Smooth muscle cell (in vitro differentiated cells): Measurements from ENCODE around the gene ZBTB47. TPM values are rescaled to one million over a fixed set of nuclear protein-coding genes. Genes with fewer than 3 reads are reported as not detected.

ENCODE experiments used
- DNase-seq: peaks from one replicate; lab custom pipeline; 2025; ENCODE audit not compliant: unreplicated experiment; lab: John Stamatoyannopoulos, UW
- H2AFZ ChIP-seq: fragments of 200-600 bp; sonication (generic); 2 replicates; pipeline ENCODE4 v1.6.0; 2016; ENCODE audit warnings: antibody characterized with exemption, low read depth, mild to moderate bottlenecking
- H3F3A ChIP-seq: fragments of 200-600 bp; sonication (generic); 2 replicates; pipeline ENCODE4 v1.6.0; 2017; ENCODE audit warnings: antibody characterized with exemption, low read depth
- H3K27ac ChIP-seq: fragments of 200-600 bp; sonication (generic); 2 replicates; pipeline ENCODE4 v1.5.1; 2016; ENCODE audit warnings: low read depth, mild to moderate bottlenecking
- H3K27me3 ChIP-seq: fragments of 200-600 bp; sonication (generic); 2 replicates; pipeline ENCODE4 v1.6.1; 2016; ENCODE audit warnings: low read depth, mild to moderate bottlenecking
- H3K36me3 ChIP-seq: fragments of 200-600 bp; sonication (generic); 2 replicates; pipeline ENCODE4 v1.5.1; 2016; ENCODE audit warnings: low read depth
- H3K4me1 ChIP-seq: fragments of 200-600 bp; sonication (generic); 2 replicates; pipeline ENCODE4 v1.5.1; 2016; ENCODE audit warnings: low read depth
- H3K4me2 ChIP-seq: fragments of 200-600 bp; sonication (generic); 2 replicates; pipeline ENCODE4 v1.6.0; 2016; ENCODE audit warnings: mild to moderate bottlenecking
- H3K4me3 ChIP-seq: fragments of 200-600 bp; sonication (generic); 2 replicates; pipeline ENCODE4 v1.5.1; 2016; ENCODE audit warnings: mild to moderate bottlenecking
- H3K79me2 ChIP-seq: fragments of 200-600 bp; sonication (generic); 2 replicates; pipeline ENCODE4 v1.6.0; 2016; ENCODE audit warnings: low read depth, mild to moderate bottlenecking
- H3K9ac ChIP-seq: fragments of 200-600 bp; sonication (generic); 2 replicates; pipeline ENCODE4 v1.6.0; 2016; ENCODE audit warnings: low read depth
- H3K9me3 ChIP-seq: fragments of 200-600 bp; sonication (generic); replicated peaks from 2 replicates; pipeline ENCODE4 v1.5.1; 2016; ENCODE audit warnings: low read depth
- H4K20me1 ChIP-seq: fragments of 200-600 bp; sonication (generic); 2 replicates; pipeline ENCODE4 v1.6.0; 2016; ENCODE audit warnings: low read depth
- WGBS: methylation state at CpG from one replicate; pipeline ENCODE4 v1.1.7; 2016; ENCODE audit warnings: low lambda C conversion rate; 5-methylcytosine and 5-hydroxymethylcytosine counted together
- polyA plus RNA-seq: library from polyadenylated mRNA; unstranded; fragments of >200 nt; fragmentation: Nextera tagmentation; extraction: Ambion mirVana; gene quantifications from 2 replicates; pipeline ENCODE4 v1.2.1, GENCODE V29; 2016
- total RNA-seq: library from RNA; depleted of rRNA; stranded (reverse); fragments of >200 nt; gene quantifications from 2 replicates; pipeline ENCODE4 v1.2.3, GENCODE V29; 2014
- TF ChIP-seq, protein P1 (sequence below): fragments of 200-600 bp; sonication (generic); IDR thresholded peaks from 2 replicates; pipeline ENCODE4 v1.5.1; 2017; ENCODE audit warnings: borderline replicate concordance, mild to moderate bottlenecking, antibody characterized with exemption; ENCODE audit not compliant: insufficient read depth, poor library complexity, severe bottlenecking

The ZBTB47 gene
- total and polyA plus RNA-seq, 2 experiments from 2014 or later, result 4.6 to 7.7 TPM

DNA sequence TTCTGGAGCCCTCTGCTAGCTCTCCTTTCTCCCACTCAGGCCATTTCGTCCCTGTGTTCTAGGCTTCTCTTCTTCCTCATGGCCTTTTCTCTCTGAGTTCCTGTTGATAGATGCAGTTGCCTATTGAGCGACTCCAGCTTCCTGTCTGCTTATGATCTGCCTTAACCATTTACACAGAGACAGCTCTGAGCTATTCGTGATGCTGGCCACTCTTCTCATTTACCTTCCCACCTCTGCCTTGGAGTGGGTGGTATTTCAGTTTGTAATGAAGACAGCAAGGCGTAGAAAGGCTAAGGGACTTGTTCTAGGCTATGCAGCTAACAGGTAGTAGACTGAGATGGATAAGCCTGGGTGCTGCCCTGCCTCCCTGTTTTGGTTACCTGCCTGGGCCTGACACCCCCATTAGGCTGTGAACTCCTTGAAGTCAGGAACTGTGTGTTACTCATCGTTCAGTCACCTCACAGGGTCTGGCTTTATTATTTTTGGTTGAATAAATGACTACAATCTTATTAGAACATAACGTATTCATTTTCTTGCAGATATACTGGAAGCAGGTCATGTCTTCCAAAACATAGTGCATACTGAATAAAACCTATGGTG, 12.6 kb upstream of the ZBTB47 start:
- Histone ChIP-seq H2AFZ (no peak overlapping the region), H4K20me1 (peaks cover 58% of the 10 kb centered on the region), H3K27me3 (no peaks in the 10 kb centered on the region), H3K27ac (no peak overlapping the region), H3K9me3 (no peaks in the 10 kb centered on the region), H3K36me3 (peaks cover 37% of the 10 kb centered on the region), H3K4me1 (no peaks in the 10 kb centered on the region), H3K9ac (no peak overlapping the region), H3F3A (no peaks in the 10 kb centered on the region), H3K4me2 (no peak overlapping the region), H3K4me3 (no peak overlapping the region), H3K79me2 (peaks cover 41% of the 10 kb centered on the region)
- TF ChIP-seq, protein P1, sequence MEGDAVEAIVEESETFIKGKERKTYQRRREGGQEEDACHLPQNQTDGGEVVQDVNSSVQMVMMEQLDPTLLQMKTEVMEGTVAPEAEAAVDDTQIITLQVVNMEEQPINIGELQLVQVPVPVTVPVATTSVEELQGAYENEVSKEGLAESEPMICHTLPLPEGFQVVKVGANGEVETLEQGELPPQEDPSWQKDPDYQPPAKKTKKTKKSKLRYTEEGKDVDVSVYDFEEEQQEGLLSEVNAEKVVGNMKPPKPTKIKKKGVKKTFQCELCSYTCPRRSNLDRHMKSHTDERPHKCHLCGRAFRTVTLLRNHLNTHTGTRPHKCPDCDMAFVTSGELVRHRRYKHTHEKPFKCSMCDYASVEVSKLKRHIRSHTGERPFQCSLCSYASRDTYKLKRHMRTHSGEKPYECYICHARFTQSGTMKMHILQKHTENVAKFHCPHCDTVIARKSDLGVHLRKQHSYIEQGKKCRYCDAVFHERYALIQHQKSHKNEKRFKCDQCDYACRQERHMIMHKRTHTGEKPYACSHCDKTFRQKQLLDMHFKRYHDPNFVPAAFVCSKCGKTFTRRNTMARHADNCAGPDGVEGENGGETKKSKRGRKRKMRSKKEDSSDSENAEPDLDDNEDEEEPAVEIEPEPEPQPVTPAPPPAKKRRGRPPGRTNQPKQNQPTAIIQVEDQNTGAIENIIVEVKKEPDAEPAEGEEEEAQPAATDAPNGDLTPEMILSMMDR, result no peak
- DNase-seq, result no peak
- 90% methylated on average over 6 of the region's 6 CpGs for WGBS

DNA sequence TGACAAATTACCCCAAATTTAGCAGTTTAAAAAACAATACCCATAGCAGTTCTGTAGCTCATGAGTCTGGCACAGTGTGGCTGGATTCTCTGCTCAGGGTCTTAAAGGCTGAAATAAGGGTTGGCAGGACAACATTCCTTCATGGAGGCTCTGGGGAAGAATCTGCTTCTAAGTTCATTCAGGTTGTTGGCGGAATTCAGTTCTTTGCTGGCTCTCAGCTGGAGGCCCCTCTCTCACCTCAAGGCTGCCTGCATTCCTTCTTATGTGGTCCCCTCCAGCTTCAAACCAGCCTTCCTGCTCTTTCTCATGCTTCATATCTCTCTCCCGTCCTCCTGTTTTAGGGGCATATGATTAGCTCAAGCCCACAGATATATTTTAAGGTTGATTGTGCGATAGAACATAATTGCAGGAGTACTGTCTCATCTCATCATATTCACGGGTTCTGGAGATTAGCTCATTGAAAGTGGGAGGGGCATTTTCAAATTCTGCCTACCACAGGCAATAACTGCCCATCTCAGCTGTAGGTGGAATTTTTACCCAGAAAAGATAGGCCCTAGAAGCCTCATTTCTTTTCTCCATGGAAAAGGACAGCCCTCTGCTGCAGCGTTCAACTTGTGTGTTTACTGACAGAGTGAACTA, 5.6 kb upstream of the ZBTB47 start:
- Histone ChIP-seq H3K27ac (peak overlapping the region; percentile 10), H3F3A (peaks cover 19% of the 10 kb centered on the region), H3K9me3 (no peaks in the 10 kb centered on the region), H4K20me1 (peaks cover 67% of the 10 kb centered on the region), H3K36me3 (peaks cover 20% of the 10 kb centered on the region), H3K79me2 (peaks cover 3% of the 10 kb centered on the region), H3K4me3 (no peak overlapping the region), H3K9ac (no peak overlapping the region), H3K27me3 (no peaks in the 10 kb centered on the region), H3K4me2 (no peak overlapping the region), H3K4me1 (peaks cover 15% of the 10 kb centered on the region), H2AFZ (no peak overlapping the region)
- TF ChIP-seq, protein P1, result no peak
- no peak for DNase-seq
- 81% methylated on average over 5 of the region's 5 CpGs for WGBS

DNA sequence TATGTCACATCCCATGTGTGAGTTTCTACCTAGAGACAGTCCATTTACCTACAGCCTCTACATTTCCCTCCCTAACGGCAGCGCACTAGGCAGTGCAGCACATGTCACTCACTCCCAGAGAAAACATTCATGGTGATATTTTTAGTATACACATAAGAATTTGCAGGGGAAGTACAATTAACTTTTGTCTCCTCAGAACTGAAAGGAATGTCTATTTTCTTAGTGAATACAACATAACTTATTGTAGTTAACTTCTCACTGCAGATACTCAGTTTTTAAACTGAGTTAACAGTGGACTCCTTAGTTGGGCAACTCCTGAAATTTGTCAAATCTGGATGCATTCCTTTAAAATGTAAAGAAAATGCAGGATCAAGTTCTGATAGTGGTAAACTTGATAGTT, 4.5 kb upstream of the ZBTB47 start:
- H3K27ac ChIP-seq, result peak overlapping the region; percentile 10
- peaks cover 10% of the 10 kb centered on the region for H3K79me2 ChIP-seq
- TF ChIP-seq, protein P1, result no peak
- H3K4me3 ChIP-seq, result no peak overlapping the region
- H3K4me2 ChIP-seq, result no peak overlapping the region
- 94% methylated on average over 2 of the region's 2 CpGs for WGBS
- no peak overlapping the region for H2AFZ ChIP-seq
- H3K4me1 ChIP-seq, result peaks cover 21% of the 10 kb centered on the region
- no peak for DNase-seq
- peaks cover 10% of the 10 kb centered on the region for H3K36me3 ChIP-seq
- H3F3A ChIP-seq, result peaks cover 19% of the 10 kb centered on the region
- no peaks in the 10 kb centered on the region for H3K9me3 ChIP-seq
- no peaks in the 10 kb centered on the region for H3K27me3 ChIP-seq
- peaks cover 59% of the 10 kb centered on the region for H4K20me1 ChIP-seq
- H3K9ac ChIP-seq, result no peak overlapping the region

DNA sequence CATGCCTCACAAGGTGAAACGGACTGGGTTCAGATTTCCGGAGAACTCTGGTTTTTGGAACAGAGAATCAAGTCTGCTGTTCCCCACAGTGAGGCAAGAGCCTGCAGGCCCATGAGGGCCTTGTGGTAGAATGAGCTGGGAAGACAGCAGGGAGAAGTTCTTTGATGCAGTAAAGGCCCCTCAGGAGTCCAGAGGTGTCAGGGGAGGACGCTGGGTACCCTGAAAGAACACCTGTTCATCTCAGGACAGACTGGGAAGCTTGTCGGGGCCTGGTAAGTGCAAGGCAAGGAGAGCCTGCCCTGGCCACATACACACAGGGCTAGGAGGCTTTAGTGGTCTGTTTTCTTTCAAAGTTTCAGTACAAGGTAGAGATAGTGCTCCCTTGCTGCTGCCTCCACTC, 3.7 kb upstream of the ZBTB47 start:
- Histone ChIP-seq H3K9ac (no peak overlapping the region), H3K4me2 (no peak overlapping the region), H3K9me3 (no peaks in the 10 kb centered on the region), H3K79me2 (peaks cover 11% of the 10 kb centered on the region), H2AFZ (no peak overlapping the region), H3K27me3 (no peaks in the 10 kb centered on the region), H3K4me3 (no peak overlapping the region), H3K27ac (no peak overlapping the region), H3K4me1 (peaks cover 21% of the 10 kb centered on the region), H3K36me3 (peaks cover 8% of the 10 kb centered on the region), H3F3A (peaks cover 19% of the 10 kb centered on the region), H4K20me1 (peaks cover 54% of the 10 kb centered on the region)
- DNase-seq, result no peak
- TF ChIP-seq, protein P1, result no peak
- 94% methylated on average over 4 of the region's 4 CpGs for WGBS
